Retinal pigment epithelial cell (primary cell): ENCODE measurements around the gene MRPL41.

ENCODE experiments used
- DNase-seq: peaks from one replicate; pipeline ENCODE4 v3.0.0-alpha.2; 2010; ENCODE audit warnings: low read depth
- H3K4me3 ChIP-seq: 2 replicates; pipeline ENCODE4 v1.5.1; 2011; ENCODE audit warnings: mild to moderate bottlenecking, low read length, control low read depth, moderate library complexity
- TF ChIP-seq, protein P1 (sequence below): conservative IDR thresholded peaks from 2 replicates; pipeline ENCODE4 v1.5.1; 2011; ENCODE audit warnings: low read depth, low read length, control low read depth, inconsistent platforms

The MRPL41 gene

GRCh38 chr9:137519553-137519952, 32.1 kb upstream of the MRPL41 start:
- no peak for DNase-seq
- TF ChIP-seq, protein P1, sequence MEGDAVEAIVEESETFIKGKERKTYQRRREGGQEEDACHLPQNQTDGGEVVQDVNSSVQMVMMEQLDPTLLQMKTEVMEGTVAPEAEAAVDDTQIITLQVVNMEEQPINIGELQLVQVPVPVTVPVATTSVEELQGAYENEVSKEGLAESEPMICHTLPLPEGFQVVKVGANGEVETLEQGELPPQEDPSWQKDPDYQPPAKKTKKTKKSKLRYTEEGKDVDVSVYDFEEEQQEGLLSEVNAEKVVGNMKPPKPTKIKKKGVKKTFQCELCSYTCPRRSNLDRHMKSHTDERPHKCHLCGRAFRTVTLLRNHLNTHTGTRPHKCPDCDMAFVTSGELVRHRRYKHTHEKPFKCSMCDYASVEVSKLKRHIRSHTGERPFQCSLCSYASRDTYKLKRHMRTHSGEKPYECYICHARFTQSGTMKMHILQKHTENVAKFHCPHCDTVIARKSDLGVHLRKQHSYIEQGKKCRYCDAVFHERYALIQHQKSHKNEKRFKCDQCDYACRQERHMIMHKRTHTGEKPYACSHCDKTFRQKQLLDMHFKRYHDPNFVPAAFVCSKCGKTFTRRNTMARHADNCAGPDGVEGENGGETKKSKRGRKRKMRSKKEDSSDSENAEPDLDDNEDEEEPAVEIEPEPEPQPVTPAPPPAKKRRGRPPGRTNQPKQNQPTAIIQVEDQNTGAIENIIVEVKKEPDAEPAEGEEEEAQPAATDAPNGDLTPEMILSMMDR = no peak
- no peak overlapping the region for H3K4me3 ChIP-seq

DNA sequence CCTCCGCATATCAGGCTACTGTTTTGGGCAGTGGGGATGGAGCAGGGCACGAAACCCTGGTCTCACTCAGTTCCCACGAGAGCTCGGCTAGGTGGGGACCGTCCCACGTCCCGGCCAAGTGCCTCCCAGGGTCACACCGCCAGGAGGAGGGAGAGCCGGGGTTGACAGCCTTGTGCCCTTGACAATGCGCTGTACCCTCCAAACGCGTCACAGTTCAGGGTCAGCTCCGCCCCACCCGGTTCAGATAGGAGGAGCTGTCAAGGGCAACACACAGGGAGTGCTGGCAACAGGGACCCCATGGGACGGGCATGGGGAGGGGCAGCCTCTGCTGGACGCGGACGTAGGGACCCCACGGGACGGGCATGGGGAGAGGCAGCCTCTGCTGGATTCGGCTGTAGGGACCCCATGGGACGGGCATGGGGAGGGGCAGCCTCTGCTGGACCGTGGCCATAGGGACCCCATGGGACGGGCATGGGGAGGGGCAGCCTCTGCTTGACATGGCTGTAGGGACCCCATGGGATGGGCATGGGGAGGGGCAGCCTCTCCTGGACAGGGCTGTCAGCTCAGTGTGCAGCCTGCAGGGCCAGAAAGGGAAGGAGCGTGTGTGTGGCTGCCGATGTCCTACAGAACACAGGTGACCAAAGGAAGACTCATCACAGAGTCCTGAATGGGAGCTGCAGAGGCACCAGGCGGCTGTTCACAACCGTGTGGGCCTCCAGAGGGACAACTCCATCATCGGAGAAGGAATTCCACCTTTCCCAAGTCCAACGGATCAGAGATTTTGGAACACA, 30.9 kb upstream of the MRPL41 start:
- no peak for DNase-seq
- H3K4me3 ChIP-seq = no peak overlapping the region
- TF ChIP-seq, protein P1 = no peak

DNA sequence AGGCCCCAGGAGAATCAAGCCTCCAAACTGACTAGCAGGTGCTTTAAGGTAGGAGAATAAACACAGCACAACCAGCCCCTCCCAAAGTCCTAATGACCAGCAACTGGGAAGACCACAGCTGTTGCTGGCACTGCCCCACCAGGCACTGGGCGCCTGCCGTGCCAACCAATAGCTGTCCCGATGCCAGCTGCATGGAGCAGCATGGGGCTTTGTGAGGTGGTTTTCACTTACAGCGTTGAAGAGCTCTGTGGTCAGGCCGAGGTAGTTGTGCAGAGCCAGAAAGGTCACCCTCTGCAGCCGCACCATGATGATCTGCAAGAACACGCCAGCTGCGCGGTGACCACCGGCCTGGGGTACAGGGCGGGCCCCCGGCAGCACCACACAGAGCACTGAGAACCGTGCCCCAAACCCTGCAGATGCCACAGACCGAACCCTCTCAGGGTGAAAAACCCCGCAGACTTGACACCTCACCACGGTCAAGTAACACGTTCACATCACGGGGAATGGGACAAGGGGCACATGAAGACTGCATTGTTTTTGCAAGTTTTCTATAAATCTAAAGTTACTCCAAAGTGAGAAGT, 30.2 kb upstream of the MRPL41 start:
- no peak overlapping the region for H3K4me3 ChIP-seq
- DNase-seq = no peak
- TF ChIP-seq, protein P1 = no peak

DNA sequence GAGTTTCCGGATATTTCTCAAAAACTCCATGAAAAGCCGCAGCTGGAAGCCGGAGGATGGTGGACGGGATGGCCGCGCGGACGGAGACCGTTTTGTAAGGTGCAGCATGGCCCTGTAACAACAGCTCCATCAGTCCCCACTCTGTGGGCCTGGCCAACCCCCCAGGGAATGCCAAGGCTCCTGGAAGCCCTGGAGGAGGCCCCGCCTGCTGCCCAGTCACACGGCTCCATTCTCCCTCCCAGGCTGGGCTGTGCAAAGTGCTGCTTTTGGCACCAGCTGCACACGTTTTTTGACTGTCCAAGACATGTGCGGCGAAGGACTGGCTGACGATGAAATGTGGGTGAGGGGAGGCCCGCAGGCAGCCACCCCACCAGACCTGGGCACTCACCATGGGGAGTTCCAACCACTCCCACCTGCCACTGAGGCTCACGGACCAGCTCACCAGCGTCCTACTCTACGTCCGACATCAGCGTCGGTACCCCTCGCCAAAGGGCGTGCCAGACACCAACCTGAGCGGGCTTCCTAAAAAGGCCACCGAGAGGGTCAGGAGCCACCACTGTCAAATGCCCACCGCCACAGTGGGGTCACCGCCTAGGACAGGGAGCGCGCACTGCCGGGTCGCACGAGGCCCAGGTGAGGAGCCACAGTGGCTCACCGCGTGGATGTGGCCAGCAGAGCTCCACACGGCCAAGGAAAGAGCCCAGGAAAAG, 28.8 kb upstream of the MRPL41 start:
- no peak for DNase-seq
- no peak overlapping the region for H3K4me3 ChIP-seq
- TF ChIP-seq, protein P1 = no peak

- TF ChIP-seq, protein P1 = no peak
- no peak for DNase-seq
- H3K4me3 ChIP-seq = no peak overlapping the region
Measured at GRCh38 chr9:137524161-137524980, 27.3 kb upstream of the MRPL41 start.

DNA sequence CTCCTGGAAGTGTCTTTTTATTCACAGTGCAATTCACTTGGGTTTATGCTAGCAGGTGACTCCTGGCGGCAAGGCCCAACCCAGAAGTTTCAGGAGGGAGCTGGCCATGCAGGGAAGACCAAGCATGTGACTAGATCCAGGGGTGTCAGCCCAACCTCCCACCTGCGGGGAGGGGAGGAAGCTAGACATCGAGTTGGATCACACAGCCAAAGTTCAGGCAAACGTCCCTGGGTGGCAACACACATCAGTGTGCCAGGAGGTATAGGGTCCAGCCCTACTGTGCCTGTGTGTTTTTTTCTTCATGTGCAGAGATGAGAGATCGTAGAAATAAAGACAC, 26.7 kb upstream of the MRPL41 start:
- DNase-seq = no peak
- TF ChIP-seq, protein P1 = no peak
- no peak overlapping the region for H3K4me3 ChIP-seq
